Stimulated activated CD8-positive, alpha-beta memory T cell treated with anti-CD3 and anti-CD28 coated beads, Interleukin-2, amount 100 ng/mL, for 48 hours (primary cell): ENCODE measurements around the gene BIRC6.
"Not testable (repeated sequence)": the region's sequence is repeated elsewhere in the genome, so short reads cannot be mapped to it uniquely, and the experiment has no call there.

Experiments used
- DNase-seq, 2 donors: peaks; one replicate each; pipeline ENCODE4 v3.0.0-alpha.2; 2020; ENCODE audit warnings: low read depth in 2 of 2

Gene BIRC6

GRCh38 chr2:32452338-32453064, 95.7 kb downstream of the BIRC6 start:
- DNase-seq = no peak

- no peak for DNase-seq
These were observed 96.6 kb downstream of the BIRC6 start for GRCh38 chr2:32453242-32454062.

- DNase-seq = no peak
These were observed 99.0 kb downstream of the BIRC6 start for GRCh38 chr2:32455816-32456215.

GRCh38 chr2:32456808-32457207, 100.0 kb downstream of the BIRC6 start:
- DNase-seq = no peak

- no peak for DNase-seq
These were observed 101.0 kb downstream of the BIRC6 start for GRCh38 chr2:32457814-32458213.

- DNase-seq = not testable (repeated sequence)
These were observed 104.0 kb downstream of the BIRC6 start for GRCh38 chr2:32460861-32461260.

- no peak for DNase-seq
These were observed 106.3 kb downstream of the BIRC6 start for GRCh38 chr2:32463110-32463509.

- no peak for DNase-seq
These were observed 107.6 kb downstream of the BIRC6 start for GRCh38 chr2:32464431-32464830.

GRCh38 chr2:32472605-32473004, 115.8 kb downstream of the BIRC6 start:
- no peak for DNase-seq

GRCh38 chr2:32474381-32474780, 117.6 kb downstream of the BIRC6 start:
- no peak for DNase-seq

GRCh38 chr2:32478889-32479620, 122.2 kb downstream of the BIRC6 start:
- DNase-seq = no peak

GRCh38 chr2:32479993-32480392, 123.2 kb downstream of the BIRC6 start:
- no peak for DNase-seq

- no peak for DNase-seq
These were observed 125.6 kb downstream of the BIRC6 start for GRCh38 chr2:32482471-32482870.

- no peak for DNase-seq
These were observed 128.1 kb downstream of the BIRC6 start for GRCh38 chr2:32484937-32485336.

- no peak for DNase-seq
These were observed 128.6 kb downstream of the BIRC6 start for GRCh38 chr2:32485399-32485798.

GRCh38 chr2:32489061-32489460, 132.2 kb downstream of the BIRC6 start:
- DNase-seq = no peak

GRCh38 chr2:32491346-32491745, 134.5 kb downstream of the BIRC6 start:
- no peak for DNase-seq

GRCh38 chr2:32495139-32495538, 138.3 kb downstream of the BIRC6 start:
- DNase-seq = no peak

- DNase-seq = no peak
These were observed 139.8 kb downstream of the BIRC6 start for GRCh38 chr2:32496662-32497061.

GRCh38 chr2:32498306-32498705, 141.5 kb downstream of the BIRC6 start:
- DNase-seq = no peak

- DNase-seq = no peak
These were observed 146.1 kb downstream of the BIRC6 start for GRCh38 chr2:32502941-32503340.

- no peak for DNase-seq
These were observed 148.2 kb downstream of the BIRC6 start for GRCh38 chr2:32504877-32505478.
